OCI-LY1 (cell line): Measurements from ENCODE around the gene BHLHA15.

Experiments used
- H2AFZ ChIP-seq: fragments of 200-600 bp; sonication (generic), shearing (Covaris generic); 2 replicates; pipeline ENCODE4 v1.6.0; 2014; ENCODE audit warnings: antibody characterized with exemption, mild to moderate bottlenecking, low read length
- H3F3A ChIP-seq: fragments of 200-600 bp; sonication (generic), shearing (Covaris generic); 2 replicates; pipeline ENCODE4 v1.6.0; 2014; ENCODE audit warnings: mild to moderate bottlenecking, antibody characterized with exemption, low read length, moderate library complexity; ENCODE audit not compliant: insufficient read depth
- H3K27ac ChIP-seq: fragments of 200-600 bp; sonication (generic); 2 replicates; pipeline ENCODE4 v1.5.1; 2014; ENCODE audit warnings: low read length, mixed run types, mild to moderate bottlenecking, low read depth; ENCODE audit not compliant: poor library complexity, severe bottlenecking
- H3K27me3 ChIP-seq: fragments of 200-600 bp; sonication (generic); 2 replicates; pipeline ENCODE4 v1.6.0; 2014; ENCODE audit warnings: antibody characterized with exemption, mild to moderate bottlenecking, low read length, moderate library complexity; ENCODE audit not compliant: insufficient read depth
- H3K36me3 ChIP-seq: fragments of 200-600 bp; sonication (generic); 2 replicates; pipeline ENCODE4 v1.6.1; 2014; ENCODE audit warnings: mild to moderate bottlenecking, antibody characterized with exemption, low read length, moderate library complexity, mixed read lengths; ENCODE audit not compliant: insufficient read depth
- H3K4me1 ChIP-seq: fragments of 200-600 bp; sonication (generic); 2 replicates; pipeline ENCODE4 v1.5.1; 2014; ENCODE audit warnings: mild to moderate bottlenecking, low read length, moderate library complexity; ENCODE audit not compliant: insufficient read depth, severe bottlenecking
- H3K4me2 ChIP-seq: fragments of 200-600 bp; sonication (generic), shearing (Covaris generic); 2 replicates; pipeline ENCODE4 v1.6.1; 2014; ENCODE audit warnings: low read length
- H3K4me3 ChIP-seq: fragments of 200-600 bp; sonication (generic); 2 replicates; pipeline ENCODE4 v1.5.1; 2014; ENCODE audit warnings: low read length, low read depth, mild to moderate bottlenecking, mixed read lengths; ENCODE audit not compliant: poor library complexity, severe bottlenecking
- H3K79me2 ChIP-seq: fragments of 200-600 bp; shearing (Covaris generic); 2 replicates; pipeline ENCODE4 v1.6.1; 2016; ENCODE audit warnings: mixed run types, low read length, mixed read lengths; ENCODE audit not compliant: insufficient read depth
- H3K9ac ChIP-seq: fragments of 200-600 bp; sonication (generic), shearing (Covaris generic); 2 replicates; pipeline ENCODE4 v1.6.1; 2014; ENCODE audit warnings: mild to moderate bottlenecking, low read length, mixed read lengths
- H3K9me2 ChIP-seq: fragments of 200-600 bp; sonication (generic), shearing (Covaris generic); 2 replicates; pipeline ENCODE4 v1.6.1; 2014; ENCODE audit warnings: low read depth, mild to moderate bottlenecking, low read length, mixed read lengths
- H3K9me3 ChIP-seq: fragments of 200-600 bp; shearing (Covaris generic); 2 replicates; pipeline ENCODE4 v1.6.1; 2014; ENCODE audit warnings: low read length, mixed read lengths
- H4K20me1 ChIP-seq: fragments of 200-600 bp; sonication (generic), shearing (Covaris generic); 2 replicates; pipeline ENCODE4 v1.6.0; 2016; ENCODE audit warnings: mild to moderate bottlenecking, low read length; ENCODE audit not compliant: insufficient read depth
- EZH2 ChIP-seq: fragments of 200-600 bp; sonication (generic), shearing (Covaris generic); IDR thresholded peaks from 2 replicates; pipeline ENCODE4 v1.8.0; 2017; ENCODE audit warnings: borderline replicate concordance, mixed run types, mild to moderate bottlenecking, antibody characterized with exemption, low read length, moderate library complexity, mixed read lengths
- TF ChIP-seq, protein P1 (sequence below): fragments of 200-600 bp; sonication (generic), shearing (Covaris generic); IDR thresholded peaks from 2 replicates; pipeline ENCODE4 v1.5.1; 2017; ENCODE audit warnings: mild to moderate bottlenecking, antibody characterized with exemption, low read length, moderate library complexity, mixed read lengths

Gene BHLHA15

DNA sequence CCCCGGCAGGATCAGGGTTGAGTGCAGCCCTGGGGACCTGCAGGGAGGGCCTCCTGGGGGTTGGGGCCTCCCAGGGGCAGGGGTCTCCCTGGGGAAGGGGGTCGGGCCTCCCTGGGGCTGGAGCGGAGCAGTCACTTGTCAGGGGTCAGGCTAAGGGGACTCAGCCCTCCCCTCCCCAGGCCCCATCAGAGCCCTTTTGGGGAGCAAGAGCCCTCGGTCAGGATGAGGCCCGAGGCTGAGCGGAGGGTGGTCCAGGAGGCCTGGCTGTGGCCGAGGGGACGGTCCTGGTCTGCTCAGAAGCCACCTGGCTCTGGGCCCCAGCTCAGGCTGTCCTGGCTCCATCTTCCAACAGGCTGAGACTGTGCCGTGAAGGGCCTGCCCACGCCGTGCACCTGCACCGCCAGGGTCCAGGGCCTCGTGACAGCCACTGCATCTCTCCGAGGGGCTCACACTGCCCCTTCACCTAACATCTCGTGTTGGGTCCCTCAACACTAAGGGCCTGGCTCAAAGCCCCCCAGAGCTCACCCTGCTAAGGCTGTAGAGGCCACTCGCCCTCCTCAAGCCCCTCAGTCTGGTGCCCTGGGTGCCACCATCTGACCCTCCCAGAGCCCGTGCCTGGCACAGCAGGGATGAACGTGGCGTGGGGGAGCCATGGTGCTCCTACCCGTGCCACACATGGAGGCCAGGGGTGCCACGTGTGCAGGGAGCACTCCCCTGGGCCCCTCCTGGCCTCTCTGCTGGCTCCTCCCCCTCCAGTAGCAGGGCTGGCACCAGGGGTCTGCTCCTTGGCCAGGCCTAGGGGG is 12.9 kb downstream of the BHLHA15 start:
- Histone ChIP-seq H3K36me3 (peaks cover 3% of the 10 kb centered on the region; the same call in 1 of the 2 replicates), H3K79me2 (no peaks in the 10 kb centered on the region), H3K4me3 (no peak overlapping the region), H4K20me1 (peaks cover 2% of the 10 kb centered on the region; the same call in 1 of the 2 replicates), H3K27me3 (0 out of 2 replicates have a peak, but pooled peaks cover 3% of the 10 kb centered on the region), H3K4me1 (no peaks in the 10 kb centered on the region), H3K27ac (no peak overlapping the region), H3K4me2 (no peak overlapping the region), H3K9ac (no peak overlapping the region), H3K9me2 (no peaks in the 10 kb centered on the region), H3K9me3 (peaks cover 2% of the 10 kb centered on the region; the same call in 1 of the 2 replicates), H2AFZ (no peak overlapping the region), H3F3A (peaks cover 2% of the 10 kb centered on the region; the same call in 1 of the 2 replicates)
- TF ChIP-seq EZH2 = no peak
- TF ChIP-seq, protein P1, sequence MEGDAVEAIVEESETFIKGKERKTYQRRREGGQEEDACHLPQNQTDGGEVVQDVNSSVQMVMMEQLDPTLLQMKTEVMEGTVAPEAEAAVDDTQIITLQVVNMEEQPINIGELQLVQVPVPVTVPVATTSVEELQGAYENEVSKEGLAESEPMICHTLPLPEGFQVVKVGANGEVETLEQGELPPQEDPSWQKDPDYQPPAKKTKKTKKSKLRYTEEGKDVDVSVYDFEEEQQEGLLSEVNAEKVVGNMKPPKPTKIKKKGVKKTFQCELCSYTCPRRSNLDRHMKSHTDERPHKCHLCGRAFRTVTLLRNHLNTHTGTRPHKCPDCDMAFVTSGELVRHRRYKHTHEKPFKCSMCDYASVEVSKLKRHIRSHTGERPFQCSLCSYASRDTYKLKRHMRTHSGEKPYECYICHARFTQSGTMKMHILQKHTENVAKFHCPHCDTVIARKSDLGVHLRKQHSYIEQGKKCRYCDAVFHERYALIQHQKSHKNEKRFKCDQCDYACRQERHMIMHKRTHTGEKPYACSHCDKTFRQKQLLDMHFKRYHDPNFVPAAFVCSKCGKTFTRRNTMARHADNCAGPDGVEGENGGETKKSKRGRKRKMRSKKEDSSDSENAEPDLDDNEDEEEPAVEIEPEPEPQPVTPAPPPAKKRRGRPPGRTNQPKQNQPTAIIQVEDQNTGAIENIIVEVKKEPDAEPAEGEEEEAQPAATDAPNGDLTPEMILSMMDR = no peak

DNA sequence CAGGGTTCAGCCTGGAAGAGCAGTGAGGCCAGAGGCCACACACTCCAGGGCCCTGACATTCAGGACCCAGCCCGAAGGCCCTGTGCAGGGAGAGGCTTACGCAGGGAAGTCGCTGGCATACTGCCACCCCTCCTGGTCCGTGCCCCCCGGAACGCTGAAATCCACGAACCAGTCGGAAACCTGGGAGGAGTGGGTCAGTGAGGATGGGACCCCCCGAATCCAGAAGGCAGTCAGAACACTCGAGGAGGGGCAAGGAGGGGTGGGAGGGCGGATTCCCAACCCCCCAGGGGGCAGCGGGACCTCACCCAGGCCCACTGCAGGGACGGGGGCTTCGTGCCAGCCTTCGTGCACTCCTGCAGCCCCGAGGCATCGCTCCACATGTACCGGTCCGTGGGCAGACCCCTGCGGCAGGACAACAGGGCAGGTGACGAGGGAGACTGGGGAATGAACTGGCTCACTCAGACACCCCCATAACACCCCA is 13.5 kb downstream of the BHLHA15 start:
- Histone ChIP-seq H3K4me3 (no peak overlapping the region), H2AFZ (no peak overlapping the region), H3K79me2 (no peaks in the 10 kb centered on the region), H3K36me3 (no peaks in the 10 kb centered on the region), H3K4me2 (no peak overlapping the region), H3K4me1 (no peaks in the 10 kb centered on the region), H3K9me3 (no peaks in the 10 kb centered on the region), H4K20me1 (no peaks in the 10 kb centered on the region), H3K9ac (no peak overlapping the region), H3K27ac (no peak overlapping the region), H3K9me2 (no peaks in the 10 kb centered on the region), H3F3A (no peaks in the 10 kb centered on the region), H3K27me3 (no peaks in the 10 kb centered on the region)
- TF ChIP-seq, protein P1 = no peak
- no peak for TF ChIP-seq EZH2

DNA sequence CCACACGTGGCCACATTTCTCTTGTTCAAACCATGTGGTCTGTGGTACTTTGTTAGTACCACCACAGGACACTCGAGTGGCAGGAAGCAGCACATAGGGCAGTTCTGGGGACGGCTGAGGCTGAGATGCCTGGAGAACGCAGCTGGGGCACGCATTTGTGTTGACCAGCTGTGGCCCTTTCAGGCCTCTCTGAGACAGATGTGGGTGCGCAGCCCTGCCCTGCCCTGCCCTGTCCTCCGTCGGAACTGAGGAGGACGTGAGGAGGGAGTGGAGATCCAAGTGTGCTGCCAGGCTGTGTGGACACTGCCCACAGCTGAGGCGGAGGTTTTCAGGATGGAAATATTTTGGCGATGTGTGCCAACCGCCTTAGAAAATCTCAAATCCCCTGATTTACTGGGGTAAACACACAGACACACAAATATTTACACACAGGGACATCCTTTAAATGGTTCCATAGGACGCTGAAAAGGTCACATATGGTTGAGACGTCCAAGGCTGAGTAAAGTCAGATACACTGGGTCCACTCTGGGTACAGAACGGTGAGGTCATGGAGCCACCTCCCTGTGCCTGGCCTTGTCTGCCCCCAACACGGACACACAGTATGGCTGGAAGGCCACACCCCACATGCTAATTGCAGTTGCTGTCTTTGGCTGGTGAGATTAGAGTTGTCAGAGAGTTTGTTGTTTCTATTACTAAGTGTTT is 14.8 kb downstream of the BHLHA15 start:
- Histone ChIP-seq H3K9ac (no peak overlapping the region), H3K9me3 (no peaks in the 10 kb centered on the region), H3K9me2 (no peaks in the 10 kb centered on the region), H3K4me3 (no peak overlapping the region), H2AFZ (no peak overlapping the region), H3K36me3 (no peaks in the 10 kb centered on the region), H3K4me2 (no peak overlapping the region), H4K20me1 (no peaks in the 10 kb centered on the region), H3K27ac (no peak overlapping the region), H3F3A (no peaks in the 10 kb centered on the region), H3K27me3 (no peaks in the 10 kb centered on the region), H3K79me2 (no peaks in the 10 kb centered on the region), H3K4me1 (no peaks in the 10 kb centered on the region)
- no peak for TF ChIP-seq EZH2
- TF ChIP-seq, protein P1 = no peak
